ELF-1 (cell line): ENCODE measurements around the gene UBE2V1.
"Not testable (repeated sequence)": the region's sequence is repeated elsewhere in the genome, so short reads cannot be mapped to it uniquely, and the experiment has no call there.

Experiments used
- DNase-seq: peaks from one replicate; pipeline ENCODE4 v3.0.0-alpha.2; 2016; ENCODE audit warnings: low read depth, low spot score

The UBE2V1 gene

GRCh38 chr20:50112512-50113419 is at the start of gene UBE2V1:
Gene UBE2V1 (minus strand): TSS chr20:50113150. CDS start chr20:50113128, 22 bp downstream.
- peak; percentile 83 for DNase-seq

DNA sequence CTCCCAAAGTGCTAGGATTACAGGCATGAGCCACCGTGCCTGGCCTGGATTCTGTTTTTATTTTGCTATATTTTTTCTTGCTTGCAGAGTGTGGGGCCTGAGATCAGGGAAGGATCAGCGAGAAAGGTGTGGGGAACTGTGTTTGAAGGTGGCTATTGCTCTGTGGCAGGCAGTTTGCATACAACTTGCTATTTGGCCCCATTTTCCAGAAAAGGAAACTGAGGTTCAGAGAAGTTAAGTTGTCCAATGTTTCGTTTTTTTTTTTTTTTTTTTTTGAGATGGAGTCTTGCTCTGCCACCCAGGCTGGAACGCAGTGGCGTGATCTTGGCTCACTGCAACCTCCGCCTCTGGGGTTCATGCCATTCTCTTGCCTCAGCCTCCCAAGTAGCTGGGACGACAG is 48.5 kb upstream of the UBE2V1 start:
- DNase-seq = not testable (repeated sequence)

DNA sequence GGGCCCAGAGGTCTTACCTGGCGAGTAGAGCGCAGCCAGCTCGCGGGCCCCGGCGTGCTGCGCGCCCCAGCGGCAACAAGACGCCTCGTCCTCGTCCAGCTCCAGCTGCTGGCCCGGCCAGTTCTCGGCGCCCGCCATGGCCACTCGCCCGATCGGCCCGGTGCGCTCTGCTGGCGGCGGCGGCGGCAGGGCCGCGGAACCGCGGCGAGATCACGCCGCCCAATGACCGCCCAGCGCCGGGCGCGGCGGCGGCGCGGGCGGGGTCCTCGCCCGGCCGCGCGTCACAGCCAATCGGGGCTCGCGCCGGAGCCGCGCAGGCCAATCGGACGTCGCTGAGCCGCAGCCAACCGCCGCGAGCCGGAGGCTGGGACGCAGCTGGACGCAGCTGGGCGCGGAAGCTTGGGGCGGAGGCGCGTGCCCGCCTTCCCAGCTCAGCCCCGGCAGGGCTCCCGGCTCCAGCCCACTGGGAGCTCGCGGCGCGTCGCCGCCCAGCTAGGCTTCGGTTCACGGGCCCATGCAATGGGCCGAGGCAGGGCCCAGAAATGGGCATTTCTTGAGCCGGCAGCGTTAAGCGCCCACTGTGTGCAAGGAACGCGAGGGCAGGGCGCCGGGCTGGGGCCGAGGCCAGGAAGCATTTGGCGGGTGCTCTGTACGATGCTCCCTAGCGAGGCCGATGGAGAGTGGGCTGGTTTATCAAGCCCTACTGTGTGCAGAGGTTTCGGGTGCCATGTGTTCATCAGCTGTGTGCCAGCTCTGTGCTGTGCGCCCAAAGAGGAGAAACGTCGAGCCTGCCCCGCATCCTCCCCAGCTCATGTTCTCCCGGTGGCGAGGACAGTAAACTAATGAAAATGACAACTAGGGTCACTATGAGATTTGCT is 40.8 kb upstream of the UBE2V1 start, which contains the start of gene PEDS1:
PEDS1 (minus strand) TSS at position 224 of the 878 bp plus-strand sequence; CDS start at position 138, 86 bp downstream.
- peak; percentile 90 for DNase-seq

- DNase-seq = peak; percentile 77
Observed at GRCh38 chr20:50153153-50153499, 40.2 kb upstream of the UBE2V1 start.

- no peak for DNase-seq
Observed at GRCh38 chr20:50152394-50153152, 39.6 kb upstream of the UBE2V1 start.

GRCh38 chr20:50151034-50151743 is 38.2 kb upstream of the UBE2V1 start:
- peak; percentile 78 for DNase-seq

DNA sequence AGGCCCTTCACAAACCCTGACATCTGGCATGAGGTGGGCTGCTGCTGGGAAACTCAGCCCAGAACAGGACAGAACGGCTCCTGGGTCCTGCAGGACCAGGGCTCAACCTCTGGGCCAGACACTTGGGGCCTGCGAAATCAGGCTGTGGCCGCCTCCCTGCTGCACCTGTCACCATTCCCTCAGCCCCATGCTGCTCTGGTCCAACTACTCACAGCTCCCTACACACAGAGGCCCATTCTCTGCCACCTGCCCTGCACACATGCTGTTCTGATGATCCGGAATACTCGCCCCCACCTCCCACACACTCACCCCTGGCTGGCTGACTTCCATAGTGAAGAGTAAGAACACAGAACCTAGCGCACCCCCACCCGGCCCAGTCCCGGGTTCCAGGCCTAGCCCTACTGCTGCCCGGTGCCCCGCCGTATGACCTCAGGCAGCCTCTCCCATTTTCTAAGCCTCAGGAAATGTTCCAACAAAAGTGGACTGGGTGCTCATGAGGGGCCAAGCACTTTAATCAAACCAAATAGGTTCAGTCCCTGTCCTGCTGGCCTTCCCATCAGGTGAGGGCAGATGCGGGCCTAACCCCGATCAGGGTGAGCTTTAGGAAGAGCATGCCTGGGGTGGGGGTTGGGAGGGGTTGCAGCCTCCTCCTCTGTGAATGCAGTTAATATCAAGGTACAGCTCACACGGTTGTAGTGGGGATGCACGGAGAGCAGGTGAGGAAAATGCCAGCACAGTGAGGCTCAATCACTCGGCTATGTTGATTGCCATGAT is 36.7 kb upstream of the UBE2V1 start:
- no peak for DNase-seq

DNA sequence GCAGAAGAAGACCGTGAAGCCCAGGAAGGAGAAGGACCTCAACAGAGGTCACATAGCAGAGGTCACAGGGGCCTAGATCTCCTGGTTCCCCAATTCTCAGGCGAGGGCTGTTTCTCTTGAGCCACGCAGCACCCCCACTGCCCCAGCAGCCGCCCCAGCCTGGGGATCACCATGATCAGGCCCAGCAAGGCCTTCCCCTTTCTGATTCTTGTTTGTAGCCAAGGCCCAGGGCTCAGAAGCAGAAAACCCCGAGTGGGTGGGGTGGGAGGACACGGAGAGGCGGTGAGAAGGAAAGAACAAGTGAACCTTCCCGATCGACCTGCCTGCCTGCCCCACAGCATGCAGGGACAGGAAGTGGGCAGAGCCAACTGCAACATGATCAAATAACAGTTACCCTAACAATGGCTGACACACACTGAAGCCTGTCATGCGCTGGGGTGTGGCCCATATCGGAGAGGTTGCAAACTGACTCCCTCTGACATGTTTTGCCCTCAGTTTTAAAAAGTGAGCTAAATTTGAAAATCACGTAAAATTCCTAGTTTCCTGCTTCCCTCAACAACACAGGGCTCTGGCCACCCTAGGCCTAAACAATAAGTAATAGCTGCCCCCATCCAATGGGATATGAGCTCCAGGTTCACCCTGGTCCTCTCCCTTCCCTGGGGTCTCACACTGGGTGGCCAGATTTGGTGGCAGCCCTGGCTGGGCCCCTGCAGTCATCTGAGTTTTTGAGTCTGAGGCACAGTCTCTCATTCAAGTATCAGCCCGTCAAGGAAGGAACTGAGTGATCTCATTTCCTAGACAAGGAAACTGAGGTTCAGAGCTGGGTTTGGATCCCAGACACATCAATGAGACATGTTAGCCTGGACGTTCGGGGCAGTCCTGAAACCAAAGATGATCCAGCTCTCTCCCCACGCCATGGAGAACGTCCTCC is 34.0 kb upstream of the UBE2V1 start:
- DNase-seq = no peak

DNA sequence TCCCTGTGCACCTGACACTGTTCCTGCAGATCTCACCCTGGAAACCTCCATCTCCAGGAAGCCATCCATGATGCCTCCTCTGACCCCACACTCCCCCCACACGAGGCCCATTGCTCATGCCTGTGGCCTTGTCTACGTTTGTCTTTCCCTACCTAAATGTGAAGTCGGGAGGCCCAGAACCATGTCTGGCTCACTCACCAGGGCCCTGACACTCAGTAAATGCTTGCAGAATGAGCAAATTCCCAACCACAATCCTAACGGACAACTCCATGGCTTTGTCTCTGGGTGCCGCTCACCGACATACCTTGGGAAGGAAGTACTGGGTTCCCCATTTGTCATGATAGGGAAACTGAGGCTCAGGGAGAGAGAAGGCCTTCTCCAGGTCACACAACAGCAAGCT is 33.3 kb upstream of the UBE2V1 start:
- DNase-seq = no peak

GRCh38 chr20:50145566-50145965 is 32.6 kb upstream of the UBE2V1 start:
- no peak for DNase-seq

DNA sequence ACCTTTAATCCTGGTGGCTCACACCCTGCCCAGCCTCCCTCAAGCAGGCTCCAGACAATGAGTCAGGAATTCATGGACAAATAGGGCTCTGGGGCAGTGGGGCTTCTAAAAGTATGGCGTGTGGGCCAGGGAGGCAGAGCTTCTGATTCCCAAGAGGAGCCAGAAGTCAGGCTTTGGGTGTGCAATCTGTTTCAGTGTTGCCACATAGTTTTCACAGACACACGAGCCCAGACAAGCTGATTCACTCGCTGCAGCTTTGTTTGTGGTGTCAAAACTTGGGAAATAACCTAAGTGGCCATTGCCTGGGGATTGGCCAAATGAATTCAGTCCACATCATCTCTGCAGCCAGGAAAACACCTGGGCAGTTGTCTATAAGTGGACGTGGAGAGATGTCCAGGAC is 31.4 kb upstream of the UBE2V1 start:
- peak; percentile 53 for DNase-seq

- peak; percentile 84 for DNase-seq
Observed at GRCh38 chr20:50142812-50143211, 29.9 kb upstream of the UBE2V1 start.

GRCh38 chr20:50141811-50142561 is 29.0 kb upstream of the UBE2V1 start:
- no peak for DNase-seq

- DNase-seq = no peak
Observed at GRCh38 chr20:50141018-50141675, 28.2 kb upstream of the UBE2V1 start.

GRCh38 chr20:50140339-50140859 is 27.4 kb upstream of the UBE2V1 start:
- no peak for DNase-seq

DNA sequence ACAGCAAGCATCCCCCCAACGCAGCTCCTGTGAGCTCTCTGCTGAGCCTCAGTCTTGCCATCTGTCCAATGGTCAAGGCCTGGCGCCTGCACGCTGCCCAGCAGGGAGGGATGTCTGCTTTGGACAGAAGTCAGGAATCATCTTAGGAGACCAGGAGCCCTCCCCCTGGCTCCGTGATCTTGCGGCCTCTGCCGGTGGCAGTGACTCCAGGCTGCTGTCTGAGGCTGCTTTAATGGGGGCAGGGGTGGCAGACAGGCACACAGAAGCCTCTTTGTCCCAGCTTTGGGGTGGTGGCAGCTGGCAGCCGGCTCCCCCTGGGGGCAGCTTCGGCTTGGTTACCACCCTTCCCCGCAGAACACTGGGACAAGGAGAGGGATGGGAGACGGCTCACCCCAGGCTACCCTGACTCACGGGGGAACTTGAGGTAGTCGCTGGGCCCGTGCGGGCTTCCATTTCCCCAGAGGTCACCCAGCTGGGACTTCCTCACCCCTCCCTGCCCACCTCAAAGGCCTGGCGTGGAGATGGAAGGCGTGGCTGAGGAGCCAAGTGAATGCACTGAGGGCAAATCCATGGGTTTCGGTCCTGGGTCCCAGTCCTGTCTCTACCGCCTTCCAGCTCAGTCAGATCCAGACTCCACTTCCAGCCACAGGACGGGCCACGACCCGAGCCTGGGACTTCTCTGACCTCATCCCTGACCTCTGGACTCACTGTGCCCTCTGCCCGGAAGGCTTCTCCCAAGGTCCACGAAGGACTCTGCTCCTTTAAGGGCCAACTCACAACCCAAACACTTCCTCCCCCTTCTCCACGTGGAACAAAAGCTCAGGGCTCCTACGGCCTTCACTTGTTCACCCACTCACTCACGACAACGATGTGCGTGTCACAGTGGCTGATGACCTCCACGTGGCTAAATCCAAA is 25.8 kb upstream of the UBE2V1 start:
- no peak for DNase-seq

DNA sequence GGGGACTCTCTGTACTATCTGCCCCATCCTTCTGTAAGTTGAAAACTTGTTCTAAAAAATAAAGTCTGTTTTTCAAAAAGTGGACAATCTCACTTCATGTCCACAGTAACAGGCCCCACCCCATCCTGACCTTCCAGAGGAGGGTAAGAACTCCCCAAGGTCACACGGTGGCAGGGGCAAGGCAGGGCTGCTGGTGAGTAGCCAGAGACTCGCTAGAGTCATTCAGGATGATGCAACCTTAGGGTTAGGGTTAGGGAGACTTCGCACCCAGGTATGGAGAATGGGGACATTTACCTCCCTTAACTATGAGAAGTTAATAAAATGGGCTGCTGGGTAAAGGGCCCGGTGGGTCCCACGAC is 25.1 kb upstream of the UBE2V1 start:
- no peak for DNase-seq
